GM21529 (cell line): ENCODE data around the gene PEX6.

Experiments
- ATAC-seq: cut with Tn5 transposase; IDR thresholded peaks from one replicate; pipeline ENCODE4 v1.9.1; 2021; ENCODE audit not compliant: unreplicated experiment

PEX6 gene

GRCh38 chr6:42996513-42996912 lies 17.5 kb upstream of the PEX6 start:
- ATAC-seq: no peak

- no peak for ATAC-seq
Measured at GRCh38 chr6:42993445-42993844, 14.5 kb upstream of the PEX6 start.

GRCh38 chr6:42989923-42990322 lies 10.9 kb upstream of the PEX6 start:
- ATAC-seq: no peak

GRCh38 chr6:42988486-42989020 lies 9.6 kb upstream of the PEX6 start:
- ATAC-seq: no peak

GRCh38 chr6:42987533-42988451 lies 8.8 kb upstream of the PEX6 start:
- ATAC-seq: no peak

GRCh38 chr6:42984924-42985475 lies 6.0 kb upstream of the PEX6 start:
- ATAC-seq: no peak

- peak; percentile 93 for ATAC-seq
Measured at GRCh38 chr6:42984001-42984923, 5.3 kb upstream of the PEX6 start, which contains the start of gene PPP2R5D. PPP2R5D (plus strand) TSS chr6:42984570; CDS start chr6:42984678, 108 bp downstream.

- ATAC-seq: no peak
Measured at GRCh38 chr6:42981836-42982235, 2.9 kb upstream of the PEX6 start.

GRCh38 chr6:42979523-42980177 lies 669 bp upstream of the PEX6 start:
- no peak for ATAC-seq

- ATAC-seq: peak; percentile 19
Measured at GRCh38 chr6:42978487-42978838, 518 bp downstream of the PEX6 start.

GRCh38 chr6:42974919-42975505 lies 4.0 kb downstream of the PEX6 start:
- ATAC-seq: no peak

- no peak for ATAC-seq
Measured at GRCh38 chr6:42973926-42974325, 5.1 kb downstream of the PEX6 start.

GRCh38 chr6:42971746-42972327 lies 7.1 kb downstream of the PEX6 start:
- ATAC-seq: no peak

- ATAC-seq: no peak
Measured at GRCh38 chr6:42970871-42971612, 7.9 kb downstream of the PEX6 start.

- no peak for ATAC-seq
Measured at GRCh38 chr6:42969934-42970333, 9.0 kb downstream of the PEX6 start.

- ATAC-seq: no peak
Measured at GRCh38 chr6:42969431-42969830, 9.6 kb downstream of the PEX6 start.

- no peak for ATAC-seq
Measured at GRCh38 chr6:42968783-42969182, 10.2 kb downstream of the PEX6 start.

- no peak for ATAC-seq
Measured at GRCh38 chr6:42968126-42968701, 10.8 kb downstream of the PEX6 start.

- no peak for ATAC-seq
Measured at GRCh38 chr6:42967228-42967627, 11.8 kb downstream of the PEX6 start.
